Right lobe of liver (tissue), 6 donors: ENCODE measurements around the gene TLR9. TPM values are rescaled to one million over a fixed set of nuclear protein-coding genes. Genes with fewer than 3 reads are reported as not detected.

Experiments
- ATAC-seq, 4 donors: fragments of 200-7000 bp; cut with Tn5 transposase; one replicate each; pipeline ENCODE4 v1.9.1; 2020; ENCODE audit warnings: mild to moderate bottlenecking in 4 of 4, moderate library complexity in 4 of 4
- DNase-seq, 3 donors: peaks; one replicate each; pipeline ENCODE4 v3.0.0-alpha.2; 2020
- H3K27ac ChIP-seq, 3 donors: fragments of 200-600 bp; one replicate each; pipeline ENCODE4 v1.8.0; 2022
- H3K27me3 ChIP-seq, 2 donors: fragments of 200-600 bp; one replicate each; pipeline ENCODE4 v1.8.0; 2022
- H3K36me3 ChIP-seq, 4 donors: fragments of 200-600 bp; sonication (generic) in 1 of 4; one replicate each; pipeline versions ENCODE4 v1.5.1 to v1.8.0; 2017 to 2022; ENCODE audit warnings: control low read depth in 1 of 4
- H3K4me1 ChIP-seq, 4 donors: fragments of 200-600 bp; sonication (generic) in 1 of 4; one replicate each; pipeline versions ENCODE4 v1.5.1 to v1.8.0; 2017 to 2022; ENCODE audit warnings: control low read depth in 1 of 4
- H3K4me3 ChIP-seq, 3 donors: fragments of 200-600 bp; one replicate each; pipeline ENCODE4 v1.8.0; 2022
- H3K9me3 ChIP-seq, 4 donors: fragments of 200-600 bp; sonication (generic) in 1 of 4; one replicate each; pipeline versions ENCODE4 v1.5.1 to v1.8.0; 2017 to 2022; ENCODE audit warnings: control low read depth in 1 of 4
- POLR2A ChIP-seq: fragments of 450-650 bp; IDR thresholded peaks from one replicate; pipeline ENCODE4 v1.6.1; 2017; ENCODE audit warnings: antibody characterized with exemption, mild to moderate bottlenecking
- WGBS: methylation state at CpG from one replicate; pipeline ENCODE4 v1.1.6; 2018; ENCODE audit warnings: low coverage, low lambda C conversion rate; ENCODE audit not compliant: insufficient coverage; ENCODE audit errors: missing lambda C conversion rate; 5-methylcytosine and 5-hydroxymethylcytosine counted together
- intact Hi-C, 2 donors: fragments of 100-400 bp; cut with DNase I; formaldehyde crosslinking; loops; one replicate each; pipeline versions ENCODE4 v1.11.2 to v1.14.1; 2022
- total RNA-seq, 6 experiments: library from RNA; depleted of rRNA in 2 of 6; stranded (reverse); fragments of >200 nt in 2 of 6; fragmentation: NEBNext Ultra II Directional in 3 of 6; extraction: Animal tissue kit (Norgen Biotek cat#: 25700) in 3 of 6; gene quantifications; one replicate each; pipeline versions ENCODE4 v1.1.0 to v1.2.4, GENCODE V29; 2016 to 2023
- TF ChIP-seq, protein P1 (sequence below), 4 donors: fragments of 200-600 bp in 3 of 4; fragments of 450-650 bp in 1 of 4; IDR thresholded peaks; one replicate each; pipeline versions ENCODE4 v1.5.1 to v1.8.0; 2016 to 2022; ENCODE audit warnings: antibody characterized with exemption in 4 of 4, mild to moderate bottlenecking in 2 of 4
- donor health status: DM: no; HTN: yes; CAD: no.
- donor health status: DM: no; HTN: no; CAD: no.
- donor health status: DM: no; HTN: no; CAD: no.
- donor health status: DM: no; HTN: yes; CAD: no.
- donor health status: DM: no; HTN: yes; CAD: no.

Gene TLR9
- total RNA-seq, 6 experiments from 2014 or later: 0.12 to 0.59 (median 0.24) TPM; not detected in 2

DNA sequence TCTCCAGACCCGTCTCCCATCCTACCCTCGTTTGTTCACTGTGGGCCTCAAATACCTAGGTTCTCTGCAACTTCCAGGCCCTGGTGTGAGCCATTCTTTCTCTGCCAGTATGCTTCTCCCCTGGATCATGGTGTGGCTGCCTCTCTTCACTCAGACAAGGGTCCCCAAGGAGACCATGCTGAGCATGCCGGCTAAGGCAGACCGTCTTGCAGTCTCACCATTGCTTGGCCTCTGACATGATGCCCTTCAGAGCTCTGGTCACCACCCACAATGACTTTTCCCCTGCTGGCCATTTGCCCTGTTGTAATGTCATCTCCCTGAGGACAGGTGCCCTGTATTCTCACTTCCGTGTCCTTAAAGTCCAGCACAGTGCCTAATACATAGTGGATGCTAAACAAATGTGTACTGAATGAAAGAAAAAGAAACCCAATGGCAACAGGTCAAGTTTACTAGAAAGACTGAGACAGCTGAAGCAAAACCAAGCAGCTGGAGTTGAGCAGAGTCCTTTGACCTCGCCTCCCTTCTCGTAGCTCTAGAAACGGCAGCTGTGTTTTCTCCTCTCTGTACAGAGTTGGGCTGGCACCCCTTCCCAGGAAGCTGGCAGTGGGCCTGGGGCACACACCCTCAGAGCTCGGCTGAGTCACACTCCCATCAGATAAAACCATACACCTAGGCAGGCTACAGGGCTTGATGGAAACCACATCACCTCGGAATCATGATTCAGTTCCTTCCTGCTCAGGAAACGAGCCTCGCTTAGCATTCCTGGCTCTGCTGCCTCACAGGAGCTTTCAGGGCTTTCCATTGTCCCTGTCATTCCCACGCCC lies 8.6 kb downstream of the TLR9 start:
- Histone ChIP-seq H3K9me3 (no peaks in the 10 kb centered on the region), H3K27me3 (no peaks in the 10 kb centered on the region), H3K27ac (peak overlapping the region; percentile 66 to 99 (median 78)), H3K4me3 (no peak overlapping the region), H3K36me3 (peaks cover 16 to 39% (median 29%) of the 10 kb centered on the region in 4 donors), H3K4me1 (peaks cover 0 to 37% (median 17%) of the 10 kb centered on the region in 4 donors)
- DNase-seq (peak; percentile 82 to 89 (median 83)), ATAC-seq (peak; percentile 48 to 78 (median 72))
- peak; percentile 20 for TF ChIP-seq POLR2A
- TF ChIP-seq, protein P1, sequence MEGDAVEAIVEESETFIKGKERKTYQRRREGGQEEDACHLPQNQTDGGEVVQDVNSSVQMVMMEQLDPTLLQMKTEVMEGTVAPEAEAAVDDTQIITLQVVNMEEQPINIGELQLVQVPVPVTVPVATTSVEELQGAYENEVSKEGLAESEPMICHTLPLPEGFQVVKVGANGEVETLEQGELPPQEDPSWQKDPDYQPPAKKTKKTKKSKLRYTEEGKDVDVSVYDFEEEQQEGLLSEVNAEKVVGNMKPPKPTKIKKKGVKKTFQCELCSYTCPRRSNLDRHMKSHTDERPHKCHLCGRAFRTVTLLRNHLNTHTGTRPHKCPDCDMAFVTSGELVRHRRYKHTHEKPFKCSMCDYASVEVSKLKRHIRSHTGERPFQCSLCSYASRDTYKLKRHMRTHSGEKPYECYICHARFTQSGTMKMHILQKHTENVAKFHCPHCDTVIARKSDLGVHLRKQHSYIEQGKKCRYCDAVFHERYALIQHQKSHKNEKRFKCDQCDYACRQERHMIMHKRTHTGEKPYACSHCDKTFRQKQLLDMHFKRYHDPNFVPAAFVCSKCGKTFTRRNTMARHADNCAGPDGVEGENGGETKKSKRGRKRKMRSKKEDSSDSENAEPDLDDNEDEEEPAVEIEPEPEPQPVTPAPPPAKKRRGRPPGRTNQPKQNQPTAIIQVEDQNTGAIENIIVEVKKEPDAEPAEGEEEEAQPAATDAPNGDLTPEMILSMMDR (IDR thresholded peaks at IDR 0.05): no peak
- WGBS: 15% methylated on average over 7 of the region's 13 CpGs
- intact Hi-C loops: no loop called here

GRCh38 chr3:52215351-52215750 lies 10.1 kb downstream of the TLR9 start:
- Histone ChIP-seq H3K9me3 (no peaks in the 10 kb centered on the region), H3K36me3 (peaks cover 19 to 52% (median 34%) of the 10 kb centered on the region in 4 donors), H3K4me3 (no peak overlapping the region), H3K27ac (peak overlapping the region in 2 of 3 donors; percentile 78 to 99), H3K4me1 (peaks cover 0 to 49% (median 23%) of the 10 kb centered on the region in 4 donors), H3K27me3 (no peaks in the 10 kb centered on the region)
- 85% methylated on average over 7 of the region's 7 CpGs for WGBS
- intact Hi-C loops: no loop called here
- TF ChIP-seq, protein P1 (IDR thresholded peaks at IDR 0.05): no peak
- TF ChIP-seq POLR2A: peak; percentile 2
- DNase-seq: no peak
- ATAC-seq: no peak

- Histone ChIP-seq H3K36me3 (peaks cover 19 to 67% (median 43%) of the 10 kb centered on the region in 4 donors), H3K27ac (peak overlapping the region in 2 of 3 donors; percentile 98 to 99), H3K4me3 (no peak overlapping the region), H3K27me3 (no peaks in the 10 kb centered on the region), H3K4me1 (peaks cover 0 to 63% (median 30%) of the 10 kb centered on the region in 4 donors), H3K9me3 (no peaks in the 10 kb centered on the region)
- ATAC-seq (no peak), DNase-seq (no peak)
- intact Hi-C loops: no loop called here
- TF ChIP-seq POLR2A: no peak
- TF ChIP-seq, protein P1 (IDR thresholded peaks at IDR 0.05): no peak
Measured at GRCh38 chr3:52213901-52214300, 11.5 kb downstream of the TLR9 start.

- 56% methylated on average over 7 of the region's 8 CpGs for WGBS
- TF ChIP-seq, protein P1 (IDR thresholded peaks at IDR 0.05): no peak
- TF ChIP-seq POLR2A: no peak
Measured at GRCh38 chr3:52213005-52213404, 12.4 kb downstream of the TLR9 start.

More at GRCh38 chr3:52213005-52213404, 12.4 kb downstream of the TLR9 start:
- DNase-seq (no peak), ATAC-seq (no peak)
- Histone ChIP-seq H3K27ac (peak overlapping the region in 2 of 3 donors; percentile 98 to 99), H3K36me3 (peaks cover 19 to 76% (median 49%) of the 10 kb centered on the region in 4 donors), H3K4me1 (peaks cover 0 to 67% (median 32%) of the 10 kb centered on the region in 4 donors), H3K4me3 (no peak overlapping the region), H3K9me3 (no peaks in the 10 kb centered on the region), H3K27me3 (no peaks in the 10 kb centered on the region)
- intact Hi-C loops: no loop called here
